WTC11 (cell line): Measurements from ENCODE around the gene BCOR. TPM values are rescaled to one million over a fixed set of nuclear protein-coding genes. Genes with fewer than 3 reads are reported as not detected.

Source experiments
- ATAC-seq: fragments of 200-7000 bp; cut with Tn5 transposase; 2 replicates; pipeline ENCODE4 v1.10.0; 2021; ENCODE audit warnings: mild to moderate bottlenecking, moderate library complexity
- CTCF ChIA-PET: fragments of 300-600 bp; sonication (Branson Sonifier 250); formaldehyde crosslinking; loops from one replicate; lab custom pipeline; 2021; ENCODE audit warnings: antibody characterized with exemption; lab: Charles Lee
- POLR2A ChIA-PET: fragments of 350-600 bp; sonication (Branson Sonifier 250); formaldehyde crosslinking; loops from one replicate; lab custom pipeline; 2021; ENCODE audit warnings: antibody characterized with exemption; lab: Charles Lee
- DNase-seq: peaks from one replicate; pipeline ENCODE4 v3.0.0; 2021; ENCODE audit warnings: low spot score
- H3K27ac Mint-ChIP-seq: 2 replicates; pipeline ENCODE4 v1.8.0; 2021; ENCODE audit warnings: mixed read lengths
- H3K27me3 Mint-ChIP-seq: 2 replicates; pipeline ENCODE4 v1.8.0; 2021; ENCODE audit warnings: low read depth, mild to moderate bottlenecking, moderate library complexity, mixed read lengths
- H3K36me3 Mint-ChIP-seq: 2 replicates; pipeline ENCODE4 v1.8.0; 2021; ENCODE audit warnings: mixed read lengths
- H3K4me1 Mint-ChIP-seq: 2 replicates; pipeline ENCODE4 v1.8.0; 2022; ENCODE audit warnings: mixed read lengths
- H3K4me3 Mint-ChIP-seq: 2 replicates; pipeline ENCODE4 v1.8.0; 2021; ENCODE audit warnings: mild to moderate bottlenecking, moderate library complexity, mixed read lengths
- H3K9me3 Mint-ChIP-seq: 2 replicates; pipeline ENCODE4 v1.8.0; 2021; ENCODE audit warnings: mixed read lengths
- ATF6 ChIP-seq: sonication (generic); formaldehyde crosslinking; IDR thresholded peaks from 2 replicates; pipeline ENCODE4 v1.8.1; 2023; ENCODE audit warnings: mild to moderate bottlenecking, missing genetic modification reagents
- CREB1 ChIP-seq: sonication (generic); formaldehyde crosslinking; IDR thresholded peaks from 2 replicates; pipeline ENCODE4 v1.8.0; 2023; ENCODE audit warnings: mild to moderate bottlenecking, missing genetic modification reagents
- GTF2I ChIP-seq: fragments of 250-450 bp; sonication (Bioruptor Pico); conservative IDR thresholded peaks from 2 replicates; pipeline ENCODE4 v1.4.0; 2021; ENCODE audit warnings: mild to moderate bottlenecking
- JAZF1 ChIP-seq: fragments of 250-450 bp; sonication (Bioruptor Pico); IDR thresholded peaks from 2 replicates; pipeline ENCODE4 v1.9.0; 2021; ENCODE audit warnings: moderate library complexity, mild to moderate bottlenecking, inconsistent platforms
- JUN ChIP-seq: sonication (generic); formaldehyde crosslinking; IDR thresholded peaks from 2 replicates; pipeline ENCODE4 v1.8.0; 2023; ENCODE audit warnings: mild to moderate bottlenecking, missing genetic modification reagents
- MLX ChIP-seq: sonication (generic); formaldehyde crosslinking; IDR thresholded peaks from 2 replicates; pipeline ENCODE4 v1.8.1; 2023; ENCODE audit warnings: mild to moderate bottlenecking, missing genetic modification reagents, moderate library complexity
- NFYB ChIP-seq: sonication (generic); formaldehyde crosslinking; conservative IDR thresholded peaks from 2 replicates; pipeline ENCODE4 v1.8.0; 2022; ENCODE audit warnings: low read depth, missing genetic modification reagents
- NR2C2 ChIP-seq: sonication (generic); formaldehyde crosslinking; IDR thresholded peaks from 2 replicates; pipeline ENCODE4 v1.8.0; 2022; ENCODE audit warnings: mild to moderate bottlenecking, missing genetic modification reagents
- OVOL2 ChIP-seq: fragments of 250-450 bp; sonication (Bioruptor Pico); IDR thresholded peaks from 2 replicates; pipeline ENCODE4 v1.9.0; 2021; ENCODE audit warnings: mild to moderate bottlenecking, borderline replicate concordance
- SMAD3 ChIP-seq: sonication (generic); formaldehyde crosslinking; IDR thresholded peaks from 2 replicates; pipeline ENCODE4 v1.8.0; 2022; ENCODE audit warnings: missing genetic modification reagents, mild to moderate bottlenecking, borderline replicate concordance
- ZBTB21 ChIP-seq: sonication (generic); formaldehyde crosslinking; IDR thresholded peaks from 2 replicates; pipeline ENCODE4 v1.8.1; 2023; ENCODE audit warnings: mild to moderate bottlenecking, missing genetic modification reagents, borderline replicate concordance
- ZMAT4 ChIP-seq: fragments of 250-450 bp; sonication (Bioruptor Pico); IDR thresholded peaks from 2 replicates; pipeline ENCODE4 v1.9.0; 2021; ENCODE audit warnings: mild to moderate bottlenecking
- ZNF219 ChIP-seq: sonication (generic); formaldehyde crosslinking; IDR thresholded peaks from 2 replicates; pipeline ENCODE4 v1.8.0; 2023; ENCODE audit warnings: missing genetic modification reagents, mild to moderate bottlenecking, borderline replicate concordance
- ZNF263 ChIP-seq: sonication (generic); formaldehyde crosslinking; IDR thresholded peaks from 2 replicates; pipeline ENCODE4 v1.8.1; 2022; ENCODE audit warnings: low read depth, mild to moderate bottlenecking, moderate library complexity, missing genetic modification reagents
- ZNF423 ChIP-seq: fragments of 250-450 bp; sonication (Bioruptor Pico); IDR thresholded peaks from 2 replicates; pipeline ENCODE4 v2.1.2; 2022; ENCODE audit warnings: mild to moderate bottlenecking, moderate library complexity
- total RNA-seq: library from RNA; stranded (reverse); gene quantifications from 3 replicates; pipeline ENCODE4 v1.2.3, GENCODE V29; 2021
- TF ChIP-seq, protein P1 (sequence below): fragments of 250-450 bp; sonication (Bioruptor Pico); conservative IDR thresholded peaks from 2 replicates; pipeline ENCODE4 v1.9.0; 2021; ENCODE audit warnings: mild to moderate bottlenecking
- TF ChIP-seq, protein P2 (sequence below): sonication (generic); formaldehyde crosslinking; conservative IDR thresholded peaks from 2 replicates; pipeline ENCODE4 v1.8.1; 2022; ENCODE audit warnings: mild to moderate bottlenecking, missing genetic modification reagents
- TF ChIP-seq, protein P3 (sequence below): fragments of 250-450 bp; sonication (Bioruptor Pico); IDR thresholded peaks from 2 replicates; pipeline ENCODE4 v1.9.0; 2021; ENCODE audit warnings: moderate library complexity, mild to moderate bottlenecking, inconsistent platforms, borderline replicate concordance
- TF ChIP-seq, protein P4 (sequence below): sonication (generic); formaldehyde crosslinking; IDR thresholded peaks from 2 replicates; pipeline ENCODE4 v1.8.1; 2023; ENCODE audit warnings: mild to moderate bottlenecking, moderate library complexity, missing genetic modification reagents
- TF ChIP-seq, protein P5 (sequence below): sonication (generic); formaldehyde crosslinking; IDR thresholded peaks from 2 replicates; pipeline ENCODE4 v1.8.1; 2022; ENCODE audit warnings: low read depth, mild to moderate bottlenecking, moderate library complexity, missing genetic modification reagents, borderline replicate concordance

BCOR gene
- total RNA-seq, 1 experiment from 2014 or later, result 44.5 TPM

- TF ChIP-seq, protein P1, sequence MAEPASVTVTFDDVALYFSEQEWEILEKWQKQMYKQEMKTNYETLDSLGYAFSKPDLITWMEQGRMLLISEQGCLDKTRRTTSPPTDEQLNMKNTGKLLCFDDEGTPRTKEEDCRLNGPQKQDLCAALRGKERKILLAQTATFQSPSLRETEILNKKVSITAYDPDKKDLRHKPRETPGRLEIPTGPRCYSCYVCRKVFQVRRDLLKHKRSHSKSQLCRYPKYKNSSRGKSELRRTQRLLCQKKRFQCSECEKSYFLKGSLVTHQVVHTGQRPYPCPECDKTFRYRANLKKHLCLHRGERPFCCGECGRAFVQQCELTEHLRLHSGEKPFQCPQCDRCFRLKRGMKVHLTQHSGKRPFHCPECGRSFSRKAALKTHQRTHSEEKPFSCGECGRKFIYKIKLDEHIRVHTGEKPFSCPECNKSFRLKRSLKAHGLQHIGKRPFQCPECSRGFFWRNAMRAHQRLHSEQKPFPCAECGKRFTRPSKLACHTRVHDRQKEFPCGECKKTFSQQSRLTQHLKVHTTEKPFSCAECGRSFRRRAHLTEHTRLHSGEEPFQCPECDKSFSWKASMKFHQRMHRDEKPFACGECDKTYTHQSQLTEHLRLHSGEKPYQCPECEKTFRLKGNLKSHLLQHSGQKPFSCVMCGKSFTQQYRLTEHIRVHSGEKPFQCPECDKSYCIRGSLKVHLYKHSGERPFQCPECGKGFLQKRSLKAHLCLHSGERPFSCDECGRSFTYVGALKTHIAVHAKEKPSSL (CRISPR knock-in tag), result no peak
- TF ChIP-seq ZNF219 (CRISPR knock-in tag) (no peak), NR2C2 (CRISPR knock-in tag) (no peak), JAZF1 (no peak)
- TF ChIP-seq, protein P2, sequence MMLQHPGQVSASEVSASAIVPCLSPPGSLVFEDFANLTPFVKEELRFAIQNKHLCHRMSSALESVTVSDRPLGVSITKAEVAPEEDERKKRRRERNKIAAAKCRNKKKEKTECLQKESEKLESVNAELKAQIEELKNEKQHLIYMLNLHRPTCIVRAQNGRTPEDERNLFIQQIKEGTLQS (CRISPR knock-in tag), result no peak
These were observed 23.4 kb downstream of the BCOR start (continued) for GRCh38 chrX:40074080-40074958.

DNA sequence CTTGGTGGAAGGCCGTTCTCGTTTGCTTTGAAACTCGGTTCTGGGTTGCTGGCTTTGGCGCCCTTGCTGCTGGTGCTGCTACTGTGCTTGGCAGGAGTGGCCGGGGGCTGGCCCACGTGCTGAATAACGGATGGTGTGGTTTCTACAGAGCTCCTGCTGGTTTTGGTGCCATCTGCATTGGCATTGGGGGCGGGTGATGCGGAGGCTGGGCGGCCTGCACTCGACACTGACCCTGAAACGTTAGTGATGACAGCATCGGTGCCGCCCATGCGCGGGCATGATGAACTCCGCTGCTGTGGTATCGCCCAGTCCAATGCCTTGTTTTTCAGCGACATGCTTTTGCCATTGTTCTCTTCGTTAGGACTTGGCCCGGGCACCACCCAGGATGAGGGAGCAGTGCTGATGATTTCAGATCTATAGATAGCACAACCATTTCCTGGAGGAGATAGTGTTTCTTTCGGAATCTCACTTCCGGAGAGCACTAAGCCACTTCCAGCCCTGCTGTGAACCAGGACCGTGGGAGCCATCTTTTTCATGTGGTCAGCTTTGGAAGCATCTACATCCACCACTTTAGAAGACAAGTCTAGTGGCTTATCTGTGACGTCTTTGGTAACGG is 24.2 kb downstream of the BCOR start:
- Mint-ChIP-seq H3K4me3 (no peak overlapping the region), H3K27me3 (no peaks in the 10 kb centered on the region), H3K9me3 (no peaks in the 10 kb centered on the region), H3K27ac (no peak overlapping the region), H3K4me1 (peaks cover 45% of the 10 kb centered on the region), H3K36me3 (peaks cover 64% of the 10 kb centered on the region)
- no peak for TF ChIP-seq ZMAT4 (CRISPR knock-in tag)
- ChIA-PET POLR2A (no interaction called here), CTCF (no interaction called here)
- ATAC-seq (no peak), DNase-seq (no peak)

DNA sequence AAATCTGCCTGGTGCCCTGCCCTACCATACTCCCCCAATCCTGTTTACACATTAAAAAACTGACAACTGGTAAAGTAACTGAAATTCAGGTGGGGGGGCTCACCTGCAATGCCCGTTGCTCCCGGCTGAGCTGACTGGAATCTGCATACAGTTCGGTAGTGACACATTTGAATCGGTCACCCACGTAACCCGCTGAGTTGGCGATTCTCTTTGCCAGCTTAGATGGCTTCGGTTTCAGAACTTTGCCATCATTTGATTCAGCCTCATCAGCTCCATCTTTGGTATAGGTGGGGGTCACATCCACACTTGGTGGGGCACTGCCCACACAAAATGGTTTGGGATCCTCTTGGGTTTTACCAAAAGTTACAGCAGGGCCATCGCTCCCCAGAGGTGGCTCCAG is 25.5 kb downstream of the BCOR start:
- DNase-seq (no peak), ATAC-seq (no peak)
- Mint-ChIP-seq H3K9me3 (no peaks in the 10 kb centered on the region), H3K4me3 (no peak overlapping the region), H3K27me3 (no peaks in the 10 kb centered on the region), H3K27ac (no peak overlapping the region), H3K36me3 (peaks cover 76% of the 10 kb centered on the region), H3K4me1 (peaks cover 48% of the 10 kb centered on the region)
- no peak for TF ChIP-seq MLX (CRISPR knock-in tag)
- TF ChIP-seq OVOL2 (CRISPR knock-in tag), result no peak
- no peak for TF ChIP-seq CREB1
- no peak for TF ChIP-seq JUN (CRISPR knock-in tag)
- TF ChIP-seq, protein P3, sequence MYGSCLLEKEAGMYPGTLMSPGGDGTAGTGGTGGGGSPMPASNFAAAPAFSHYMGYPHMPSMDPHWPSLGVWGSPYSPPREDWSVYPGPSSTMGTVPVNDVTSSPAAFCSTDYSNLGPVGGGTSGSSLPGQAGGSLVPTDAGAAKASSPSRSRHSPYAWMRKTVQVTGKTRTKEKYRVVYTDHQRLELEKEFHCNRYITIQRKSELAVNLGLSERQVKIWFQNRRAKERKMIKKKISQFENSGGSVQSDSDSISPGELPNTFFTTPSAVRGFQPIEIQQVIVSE, result no peak
- no peak for TF ChIP-seq ZBTB21
- no peak for TF ChIP-seq NFYB
- no peak for TF ChIP-seq ATF6 (CRISPR knock-in tag)
- TF ChIP-seq GTF2I (CRISPR knock-in tag), result no peak
- no peak for TF ChIP-seq SMAD3 (CRISPR knock-in tag)
- TF ChIP-seq ZNF263 (CRISPR knock-in tag), result no peak
- TF ChIP-seq NR2C2 (CRISPR knock-in tag), result no peak
- TF ChIP-seq, protein P4, sequence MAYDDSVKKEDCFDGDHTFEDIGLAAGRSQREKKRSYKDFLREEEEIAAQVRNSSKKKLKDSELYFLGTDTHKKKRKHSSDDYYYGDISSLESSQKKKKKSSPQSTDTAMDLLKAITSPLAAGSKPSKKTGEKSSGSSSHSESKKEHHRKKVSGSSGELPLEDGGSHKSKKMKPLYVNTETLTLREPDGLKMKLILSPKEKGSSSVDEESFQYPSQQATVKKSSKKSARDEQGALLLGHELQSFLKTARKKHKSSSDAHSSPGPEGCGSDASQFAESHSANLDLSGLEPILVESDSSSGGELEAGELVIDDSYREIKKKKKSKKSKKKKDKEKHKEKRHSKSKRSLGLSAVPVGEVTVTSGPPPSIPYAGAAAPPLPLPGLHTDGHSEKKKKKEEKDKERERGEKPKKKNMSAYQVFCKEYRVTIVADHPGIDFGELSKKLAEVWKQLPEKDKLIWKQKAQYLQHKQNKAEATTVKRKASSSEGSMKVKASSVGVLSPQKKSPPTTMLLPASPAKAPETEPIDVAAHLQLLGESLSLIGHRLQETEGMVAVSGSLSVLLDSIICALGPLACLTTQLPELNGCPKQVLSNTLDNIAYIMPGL (CRISPR knock-in tag), result no peak
- TF ChIP-seq, protein P5, sequence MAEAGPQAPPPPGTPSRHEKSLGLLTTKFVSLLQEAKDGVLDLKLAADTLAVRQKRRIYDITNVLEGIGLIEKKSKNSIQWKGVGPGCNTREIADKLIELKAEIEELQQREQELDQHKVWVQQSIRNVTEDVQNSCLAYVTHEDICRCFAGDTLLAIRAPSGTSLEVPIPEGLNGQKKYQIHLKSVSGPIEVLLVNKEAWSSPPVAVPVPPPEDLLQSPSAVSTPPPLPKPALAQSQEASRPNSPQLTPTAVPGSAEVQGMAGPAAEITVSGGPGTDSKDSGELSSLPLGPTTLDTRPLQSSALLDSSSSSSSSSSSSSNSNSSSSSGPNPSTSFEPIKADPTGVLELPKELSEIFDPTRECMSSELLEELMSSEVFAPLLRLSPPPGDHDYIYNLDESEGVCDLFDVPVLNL (CRISPR knock-in tag), result no peak
- TF ChIP-seq ZNF423, result no peak
- ChIA-PET POLR2A (no interaction called here), CTCF (no interaction called here)
